GM15510 (cell line): ENCODE data around the gene ZFAND5.

ENCODE experiments used
- POLR2A ChIP-seq: IDR thresholded peaks from 3 replicates; pipeline ENCODE4 v1.6.1; 2011; ENCODE audit warnings: borderline replicate concordance; ENCODE audit not compliant: insufficient read length; ENCODE audit errors: extremely low read depth

ZFAND5 gene, protein sequence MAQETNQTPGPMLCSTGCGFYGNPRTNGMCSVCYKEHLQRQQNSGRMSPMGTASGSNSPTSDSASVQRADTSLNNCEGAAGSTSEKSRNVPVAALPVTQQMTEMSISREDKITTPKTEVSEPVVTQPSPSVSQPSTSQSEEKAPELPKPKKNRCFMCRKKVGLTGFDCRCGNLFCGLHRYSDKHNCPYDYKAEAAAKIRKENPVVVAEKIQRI

DNA sequence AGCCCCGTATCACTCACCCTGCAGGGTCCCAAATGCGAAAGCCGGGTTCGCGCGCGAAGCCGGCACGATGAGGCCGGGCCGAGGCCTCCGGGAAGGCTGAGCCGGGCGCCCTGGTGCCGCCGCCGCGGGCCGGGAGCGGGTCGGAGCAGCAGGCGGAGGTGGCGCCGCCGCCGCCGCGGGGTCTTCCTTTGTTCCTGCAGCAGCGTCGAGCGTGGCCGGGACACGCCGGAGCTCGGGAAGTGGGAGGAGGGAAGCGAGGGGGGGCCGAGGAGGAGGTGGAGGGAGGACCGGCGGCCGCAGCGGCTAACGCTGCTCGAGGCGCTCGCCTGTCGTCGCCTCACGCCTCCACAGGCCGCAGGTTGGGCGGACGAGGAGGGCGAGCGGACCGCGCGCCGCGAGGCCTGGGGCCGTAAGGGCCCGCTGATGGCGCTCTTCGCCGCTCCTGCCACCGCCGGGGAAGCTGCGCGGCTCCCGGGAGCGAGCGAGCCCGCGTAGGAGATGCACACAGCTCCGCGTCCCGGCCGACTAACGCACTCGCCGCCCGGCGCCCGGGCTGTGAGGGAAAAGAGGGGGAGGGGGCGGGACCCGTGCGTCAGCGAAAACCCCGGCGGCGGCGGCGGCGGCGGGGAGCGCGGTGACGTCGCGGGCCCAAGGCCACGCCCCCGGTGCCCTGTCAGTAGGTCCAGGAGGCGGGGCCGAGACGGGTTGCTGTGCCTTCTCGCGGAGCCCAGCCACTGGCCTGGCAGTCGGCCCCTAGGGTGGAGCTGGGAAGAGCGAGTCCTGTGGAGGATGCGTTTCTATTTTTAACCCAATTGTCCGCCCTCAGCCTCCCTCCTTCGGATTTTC lies at the start of gene ZFAND5:
Gene ZFAND5 (minus strand): TSS at position 530 of the 846 bp plus-strand sequence. CDS start 4,430 bp downstream, outside the sequence.
- TF ChIP-seq POLR2A: peak; percentile 99

DNA sequence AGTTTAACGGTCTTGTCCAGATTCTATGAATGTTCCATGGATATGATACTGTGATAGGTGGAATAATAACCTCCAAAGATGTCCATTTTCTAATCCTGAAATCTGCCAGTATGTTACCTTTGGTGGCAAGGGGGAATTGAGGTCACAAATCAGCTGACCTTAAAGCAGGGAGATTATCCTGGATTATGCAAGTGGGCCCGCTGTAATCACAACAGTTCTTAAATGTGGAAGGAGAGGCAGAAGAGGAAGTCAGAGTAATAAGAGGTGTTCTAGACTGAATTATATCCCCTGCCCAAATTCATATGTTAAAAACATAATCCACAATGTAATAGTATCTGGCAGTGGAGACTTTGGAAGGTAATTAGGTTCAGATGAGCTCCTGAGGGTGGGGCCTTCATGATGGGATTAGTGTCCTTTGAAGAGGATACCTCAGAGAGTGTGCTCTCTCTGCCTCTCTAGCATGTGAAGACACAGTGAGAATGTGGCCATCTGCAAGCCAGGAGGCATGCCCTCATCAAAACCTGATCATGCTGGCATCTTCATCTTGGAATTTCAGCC lies 47.6 kb upstream of the ZFAND5 start:
- no peak for TF ChIP-seq POLR2A

DNA sequence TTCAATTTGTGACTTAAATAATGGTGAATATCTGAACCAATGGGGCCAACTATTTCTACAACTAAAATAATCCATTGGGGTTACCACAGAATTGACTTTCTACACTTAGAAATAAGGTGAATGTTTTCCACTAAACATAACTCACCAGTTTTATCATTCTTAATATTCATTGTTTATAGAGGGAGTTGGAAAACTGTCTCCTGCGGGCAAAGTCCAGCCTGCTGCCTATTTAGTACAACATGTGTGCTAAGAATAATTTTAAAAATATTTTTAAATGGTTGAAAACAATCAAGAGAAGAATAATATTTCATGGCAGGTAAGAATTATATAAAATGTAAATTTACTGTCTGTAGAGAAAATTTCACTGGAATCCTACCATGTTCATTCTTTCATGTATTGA lies 45.2 kb upstream of the ZFAND5 start:
- no peak for TF ChIP-seq POLR2A

DNA sequence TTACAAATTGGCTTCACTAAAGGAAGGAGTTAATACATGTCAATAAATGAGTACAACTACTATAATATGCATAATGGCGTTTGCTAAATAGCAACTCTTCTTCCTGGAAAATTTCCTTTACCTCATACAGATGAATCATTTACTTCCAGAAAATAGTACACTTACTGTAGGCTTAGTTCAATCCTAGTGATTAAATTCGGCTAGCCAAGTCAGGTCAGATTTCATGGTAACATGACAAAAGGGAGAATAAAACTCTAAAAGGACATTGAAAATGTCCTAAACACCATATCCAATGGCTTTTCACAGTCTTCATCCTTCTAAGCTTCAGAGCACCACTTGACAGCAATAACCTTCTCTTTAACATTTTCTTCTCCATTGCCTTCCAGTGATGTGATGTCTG lies 42.1 kb upstream of the ZFAND5 start:
- no peak for TF ChIP-seq POLR2A

DNA sequence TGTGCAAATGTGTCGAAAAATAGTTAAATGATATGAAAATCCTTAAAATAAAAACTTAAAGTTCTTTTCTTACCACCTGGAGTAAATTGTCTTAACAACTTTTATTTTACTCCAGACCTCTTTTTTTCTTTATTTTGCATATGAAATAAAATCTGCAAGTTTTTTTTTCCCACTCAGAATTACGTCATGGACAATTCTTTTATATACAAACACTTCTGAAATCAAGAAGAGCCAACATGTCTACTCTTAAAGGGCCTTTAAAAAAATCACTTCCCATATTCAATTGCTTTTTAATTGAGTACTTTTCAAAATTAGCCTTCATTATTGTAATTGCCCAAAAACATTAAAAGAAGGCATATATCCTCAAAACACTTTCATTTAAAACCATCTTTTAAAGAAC lies 37.7 kb upstream of the ZFAND5 start:
- TF ChIP-seq POLR2A: no peak

DNA sequence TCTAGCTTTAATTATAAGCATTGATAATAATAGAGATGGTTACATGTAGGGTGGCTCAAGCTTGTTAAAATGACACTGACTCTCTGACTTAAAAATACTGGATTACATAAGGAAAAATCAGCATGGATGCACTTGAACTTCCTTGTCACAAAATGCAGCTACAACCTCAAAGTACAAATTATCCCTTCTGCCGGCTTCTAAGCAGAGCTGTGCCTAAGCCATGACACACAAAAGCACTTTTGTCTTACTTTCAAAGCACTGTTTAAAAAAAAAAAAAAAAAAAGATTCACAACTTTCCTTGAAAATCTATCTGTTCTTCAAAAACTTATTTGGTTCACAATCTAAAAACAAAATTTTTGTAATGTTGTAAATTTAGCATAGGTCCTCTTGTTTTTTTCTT lies 36.4 kb upstream of the ZFAND5 start:
- TF ChIP-seq POLR2A: no peak

DNA sequence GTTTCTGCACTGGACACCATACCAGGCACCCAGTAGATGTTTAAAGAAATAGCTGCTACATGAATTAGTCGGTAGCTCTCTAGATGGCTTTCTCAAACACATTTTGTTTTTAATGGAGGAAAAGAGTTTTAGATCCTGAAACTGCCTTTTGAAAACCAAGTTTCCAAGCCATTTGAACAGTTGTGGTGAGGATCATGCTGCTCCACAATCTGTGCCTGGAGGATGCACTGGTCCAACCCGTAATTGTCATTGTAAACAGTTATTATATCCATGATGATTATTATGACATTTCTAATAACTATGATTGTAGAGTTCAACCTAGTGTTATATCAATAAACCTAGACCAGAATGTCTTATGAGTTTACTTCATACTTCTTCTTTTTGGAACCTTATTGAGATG lies 35.9 kb upstream of the ZFAND5 start:
- TF ChIP-seq POLR2A: no peak

DNA sequence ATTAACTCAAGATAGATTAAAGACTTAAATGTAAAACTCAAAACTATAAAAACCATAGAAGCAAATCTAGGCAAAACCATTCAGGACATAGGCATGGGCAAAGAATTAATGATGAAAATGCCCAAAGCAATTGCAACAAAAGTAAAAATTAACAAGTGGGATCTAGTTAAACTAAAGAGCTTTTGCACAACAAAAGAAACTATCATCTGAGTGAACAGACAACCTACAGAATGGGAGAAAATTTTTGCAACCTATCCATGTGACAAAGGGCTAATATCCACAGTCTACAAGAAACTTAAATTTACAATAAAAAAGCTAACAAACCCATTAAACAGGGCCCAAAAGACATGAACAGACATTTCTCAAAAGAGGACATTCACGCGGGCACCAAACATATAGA lies 34.4 kb upstream of the ZFAND5 start:
- TF ChIP-seq POLR2A: no peak

DNA sequence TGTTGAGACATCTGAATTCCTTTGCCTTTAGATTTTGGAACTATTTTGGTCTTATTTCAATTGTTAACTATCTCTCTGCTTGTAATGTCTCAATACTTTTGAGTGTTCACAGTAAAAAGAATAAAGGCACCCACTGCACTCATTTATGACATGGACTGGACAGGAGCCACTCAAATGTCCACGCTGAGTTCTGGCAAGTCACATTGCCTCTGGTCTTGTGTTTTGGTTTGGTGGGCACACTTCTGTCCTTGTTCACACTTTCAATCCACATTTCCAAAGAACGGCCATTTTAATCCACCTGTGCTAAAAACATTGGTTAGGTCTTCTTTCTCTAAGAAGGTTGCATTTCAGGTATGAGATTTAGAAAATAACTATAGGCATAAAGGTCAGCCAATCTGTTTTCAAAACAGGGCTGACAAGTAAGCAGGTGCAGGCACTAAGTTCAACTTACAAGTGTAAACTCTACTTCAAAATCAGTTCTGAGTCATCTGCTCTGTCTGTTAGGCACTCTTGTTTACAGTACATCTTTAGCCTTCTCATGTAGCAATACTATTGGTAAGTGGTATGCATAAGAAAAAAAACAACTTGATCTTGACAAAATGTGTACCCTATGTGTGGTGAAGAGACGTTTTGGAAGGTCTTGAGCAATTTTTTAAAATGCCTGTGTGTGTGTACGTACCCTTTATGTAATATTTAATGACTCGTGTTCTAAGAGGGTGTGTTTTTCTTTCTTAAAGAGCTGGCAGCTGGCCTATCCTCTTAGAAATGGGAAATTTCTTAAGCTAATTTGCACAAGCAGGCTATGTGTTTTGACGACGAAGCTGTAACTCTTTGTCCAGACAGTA lies 31.5 kb upstream of the ZFAND5 start:
- no peak for TF ChIP-seq POLR2A

DNA sequence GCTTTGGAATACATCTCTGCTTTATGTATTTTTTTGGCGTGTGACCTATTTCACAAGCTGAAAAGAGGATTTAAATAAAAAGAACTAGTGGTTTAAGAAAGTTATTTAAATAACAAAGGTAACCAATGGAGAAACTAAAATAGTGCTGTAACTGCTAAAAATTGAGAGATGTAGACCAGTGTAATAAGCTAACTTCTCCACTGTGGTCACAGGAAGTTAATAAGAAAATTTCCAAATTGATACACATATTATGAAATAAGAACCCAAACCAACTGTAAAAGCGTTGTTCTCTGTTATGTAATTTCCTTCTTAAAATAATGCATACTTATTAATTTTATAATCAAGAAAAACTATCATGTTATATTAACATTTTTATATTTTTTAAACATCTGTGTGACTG lies 29.1 kb upstream of the ZFAND5 start:
- TF ChIP-seq POLR2A: no peak

DNA sequence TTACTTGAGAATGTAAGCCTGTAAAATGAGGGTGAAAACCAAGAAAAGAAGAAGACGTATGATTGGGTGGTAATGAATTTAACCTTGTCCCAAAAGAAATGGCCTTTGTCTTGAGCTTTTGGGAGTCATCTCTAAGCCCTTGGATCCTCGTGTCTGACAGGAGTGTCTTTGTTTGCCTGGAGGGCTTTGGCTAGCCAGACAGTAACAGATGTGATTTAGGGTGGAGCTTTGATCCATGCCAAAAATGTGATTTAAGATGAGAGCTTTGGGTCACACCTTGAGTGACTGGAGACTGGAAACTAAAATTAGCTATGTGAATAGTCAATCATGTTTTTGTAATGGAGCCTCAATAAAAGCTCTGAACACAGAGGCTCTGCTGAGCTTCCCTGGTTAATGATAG lies 25.9 kb upstream of the ZFAND5 start:
- no peak for TF ChIP-seq POLR2A

DNA sequence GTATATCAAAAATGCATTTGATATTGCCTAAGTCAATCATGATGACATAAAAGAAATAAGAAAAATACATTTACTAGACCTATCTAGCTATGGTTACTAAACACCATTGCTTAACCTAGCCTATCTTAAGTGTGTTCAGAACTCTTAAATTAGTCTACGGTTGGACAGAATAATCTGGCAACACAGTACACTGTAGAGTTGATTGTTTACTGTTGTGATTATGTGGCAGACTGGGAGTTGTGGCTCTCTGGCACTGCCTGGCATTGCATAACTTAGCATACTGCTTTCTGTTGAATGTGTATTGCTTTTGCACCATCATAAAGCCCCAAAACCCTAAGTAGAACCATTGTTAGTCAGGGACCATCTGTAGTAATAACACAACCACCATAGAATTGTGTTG lies 21.2 kb upstream of the ZFAND5 start:
- no peak for TF ChIP-seq POLR2A

DNA sequence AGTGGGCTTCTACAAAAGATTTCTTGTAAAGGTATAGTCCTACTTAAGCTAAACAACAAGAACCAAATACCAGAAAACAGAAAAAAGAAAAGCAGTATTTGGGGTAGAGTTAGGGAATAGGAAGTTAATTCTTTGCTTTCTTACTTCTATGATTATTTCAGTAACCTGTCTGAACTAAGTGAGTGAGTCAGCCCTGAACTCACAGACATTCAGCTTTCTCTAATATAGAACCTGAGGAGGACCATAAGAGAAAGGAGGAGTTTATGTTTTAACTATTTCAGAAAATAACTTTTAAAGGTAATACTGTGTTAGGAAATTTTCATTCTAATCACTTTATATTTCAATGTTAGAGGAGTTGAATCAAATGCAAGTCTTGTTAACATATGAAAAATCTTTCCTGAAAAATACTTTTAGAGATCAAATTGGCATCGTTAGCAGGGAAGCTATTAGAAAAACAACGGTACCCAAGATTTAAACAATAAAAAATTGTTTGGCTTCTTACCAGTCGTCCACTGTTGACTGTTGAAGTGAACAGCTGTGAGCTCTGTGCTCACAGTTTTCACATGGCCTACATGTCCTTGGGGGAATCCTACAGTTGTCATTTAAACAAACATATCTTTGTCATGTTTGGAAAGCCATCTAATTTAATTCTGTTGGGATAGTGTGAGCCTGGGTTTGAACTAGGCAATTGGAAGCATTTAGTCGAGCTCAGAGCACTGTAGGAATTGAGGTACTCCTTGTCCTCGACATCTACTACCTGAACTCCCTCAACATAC lies 19.9 kb upstream of the ZFAND5 start:
- TF ChIP-seq POLR2A: no peak
